A549 (cell line): ENCODE results near the gene CDKN2C. TPM values are rescaled to one million over a fixed set of nuclear protein-coding genes. Genes with fewer than 3 reads are reported as not detected.

Source experiments
- ATAC-seq, 2 experiments: fragments of 200-7000 bp in 1 of 2; fragments of >200 bp in 1 of 2; cut with Nextera tagmentation in 1 of 2; cut with Tn5 transposase in 1 of 2; 3 replicates each; pipeline versions ENCODE4 v1.8.0 to v1.9.1; 2018 to 2020; ENCODE audit warnings: mild to moderate bottlenecking in 1 of 2, moderate library complexity in 1 of 2
- CTCF ChIA-PET: fragments of 300-600 bp; sonication (Branson Sonifier 250); formaldehyde crosslinking; extraction: SDS; loops from one replicate; lab custom pipeline; 2021; ENCODE audit warnings: antibody characterized with exemption, inconsistent platforms; lab: Yijun Ruan, JAX
- POLR2A ChIA-PET: fragments of 350-600 bp; formaldehyde crosslinking; extraction: SDS; loops from one replicate; lab custom pipeline; 2021; ENCODE audit warnings: antibody characterized with exemption, inconsistent platforms; lab: Yijun Ruan, JAX
- DNase-seq, 2 experiments: peaks; one replicate each; pipeline versions ENCODE4 v3.0.0 to v3.0.0-alpha.2; 2011 to 2016; ENCODE audit warnings: low read depth in 1 of 2, low spot score in 1 of 2
- FAIRE-seq: peaks from 2 replicates; lab custom pipeline; 2011; peaks lifted over from hg19 to GRCh38; lab: Jason Lieb, UNC
- H3K27ac ChIP-seq, 2 experiments: fragments of >200 bp; sonication (Bioruptor Twin); formaldehyde crosslinking; 3 replicates each; pipeline ENCODE4 v1.5.1; 2016 to 2017
- H3K4me1 ChIP-seq: fragments of >200 bp; sonication (Bioruptor Twin); formaldehyde crosslinking; 3 replicates; pipeline ENCODE4 v1.6.1; 2016
- H3K4me2 ChIP-seq: fragments of >200 bp; sonication (Bioruptor Twin); formaldehyde crosslinking; 3 replicates; pipeline ENCODE4 v1.6.1; 2016
- H3K4me3 ChIP-seq: fragments of >200 bp; sonication (Bioruptor Twin); formaldehyde crosslinking; 3 replicates; pipeline ENCODE4 v1.5.1; 2016
- H3K9me3 ChIP-seq: fragments of >200 bp; sonication (Bioruptor Twin); formaldehyde crosslinking; 3 replicates; pipeline ENCODE4 v1.6.1; 2016
- BCL3 ChIP-seq: fragments of >200 bp; sonication (Bioruptor Twin); formaldehyde crosslinking; IDR thresholded peaks from 3 replicates; pipeline ENCODE4 v1.6.1; 2016
- CBX2 ChIP-seq: fragments of 200-600 bp; sonication (generic); IDR thresholded peaks from 2 replicates; pipeline ENCODE4 v1.6.1; 2016; ENCODE audit warnings: low read depth, mild to moderate bottlenecking, borderline replicate concordance
- CBX8 ChIP-seq: fragments of 200-600 bp; sonication (generic); IDR thresholded peaks from 2 replicates; pipeline ENCODE4 v1.6.1; 2016
- CHD2 ChIP-seq: fragments of 150-350 bp; IDR thresholded peaks from 2 replicates; pipeline ENCODE4 v1.6.1; 2014; ENCODE audit warnings: low read length; ENCODE audit not compliant: partially characterized antibody
- CTCF ChIP-seq: fragments of >200 bp; sonication (Bioruptor Twin); formaldehyde crosslinking; IDR thresholded peaks from 3 replicates; pipeline ENCODE4 v1.5.1; 2016
- E2F6 ChIP-seq: IDR thresholded peaks from 2 replicates; pipeline ENCODE4 v1.6.1; 2012; ENCODE audit warnings: low read depth, borderline replicate concordance
- EHMT2 ChIP-seq: fragments of 200-600 bp; sonication (generic); IDR thresholded peaks from 2 replicates; pipeline ENCODE4 v1.6.1; 2016; ENCODE audit warnings: antibody characterized with exemption, low read depth, mild to moderate bottlenecking, moderate library complexity
- ESRRA ChIP-seq: fragments of 150-350 bp; IDR thresholded peaks from 2 replicates; pipeline ENCODE4 v1.6.1; 2014; ENCODE audit warnings: mild to moderate bottlenecking, low read length, borderline replicate concordance
- FOXS1 ChIP-seq: fragments of 250-450 bp; sonication (Bioruptor Pico); IDR thresholded peaks from 2 replicates; pipeline ENCODE4 v1.5.0; 2020; ENCODE audit warnings: mild to moderate bottlenecking, moderate library complexity
- HDAC2 ChIP-seq: fragments of 200-600 bp; sonication (generic); IDR thresholded peaks from 2 replicates; pipeline ENCODE4 v1.6.1; 2016
- HES2 ChIP-seq: fragments of >200 bp; sonication (Bioruptor Twin); formaldehyde crosslinking; IDR thresholded peaks from 2 replicates; pipeline ENCODE4 v1.6.1; 2016
- HOXB13 ChIP-seq: fragments of 250-450 bp; sonication (Bioruptor Pico); IDR thresholded peaks from 2 replicates; pipeline ENCODE4 v1.5.0; 2020; ENCODE audit warnings: low read depth, mild to moderate bottlenecking, moderate library complexity
- HOXB5 ChIP-seq: fragments of 250-450 bp; sonication (Bioruptor Pico); IDR thresholded peaks from 2 replicates; pipeline ENCODE4 v1.5.0; 2020; ENCODE audit warnings: mild to moderate bottlenecking, moderate library complexity
- JUN ChIP-seq, 2 experiments: fragments of >200 bp; sonication (Bioruptor Twin); formaldehyde crosslinking; IDR thresholded peaks; 2 replicates in 1 of 2; 3 replicates in 1 of 2; pipeline ENCODE4 v1.6.1; 2016 to 2017
- JUNB ChIP-seq: fragments of >200 bp; sonication (Bioruptor Twin); formaldehyde crosslinking; IDR thresholded peaks from 2 replicates; pipeline ENCODE4 v1.6.1; 2016
- KDM1A ChIP-seq: fragments of 200-600 bp; sonication (generic); IDR thresholded peaks from 2 replicates; pipeline ENCODE4 v1.6.1; 2016; ENCODE audit warnings: low read depth, mild to moderate bottlenecking
- KDM5A ChIP-seq: fragments of 200-600 bp; sonication (generic); IDR thresholded peaks from 2 replicates; pipeline ENCODE4 v1.6.1; 2016; ENCODE audit warnings: antibody characterized with exemption, mild to moderate bottlenecking
- MAFK ChIP-seq: fragments of 450-650 bp; IDR thresholded peaks from 2 replicates; pipeline ENCODE4 v1.6.1; 2014; ENCODE audit not compliant: partially characterized antibody
- NR3C1 ChIP-seq: fragments of >200 bp; sonication (Bioruptor Twin); formaldehyde crosslinking; IDR thresholded peaks from 3 replicates; pipeline ENCODE4 v1.6.1; 2017
- PHF8 ChIP-seq: fragments of 200-600 bp; sonication (generic); IDR thresholded peaks from 2 replicates; pipeline ENCODE4 v1.6.1; 2016; ENCODE audit warnings: low read depth, mild to moderate bottlenecking, antibody characterized with exemption, moderate library complexity, borderline replicate concordance
- RCOR1 ChIP-seq: fragments of 150-350 bp; IDR thresholded peaks from 2 replicates; pipeline ENCODE4 v1.6.1; 2014; ENCODE audit warnings: antibody characterized with exemption, low read length, low read depth
- REST ChIP-seq: fragments of 200-600 bp; sonication (generic); IDR thresholded peaks from 2 replicates; pipeline ENCODE4 v1.6.1; 2016; ENCODE audit warnings: antibody characterized with exemption, mild to moderate bottlenecking, moderate library complexity
- RNF2 ChIP-seq: fragments of 200-600 bp; sonication (generic); IDR thresholded peaks from 2 replicates; pipeline ENCODE4 v1.6.1; 2016; ENCODE audit warnings: low read depth, mild to moderate bottlenecking, antibody characterized with exemption, moderate library complexity, borderline replicate concordance
- TFCP2L1 ChIP-seq: fragments of 250-450 bp; sonication (Bioruptor Pico); IDR thresholded peaks from 2 replicates; pipeline ENCODE4 v1.5.0; 2021; ENCODE audit warnings: mild to moderate bottlenecking
- TP53 ChIP-seq: fragments of 250-450 bp; sonication (Bioruptor Pico); IDR thresholded peaks from 2 replicates; pipeline ENCODE4 v1.5.0; 2021; ENCODE audit warnings: mild to moderate bottlenecking, moderate library complexity
- ZFP36 ChIP-seq: fragments of 450-650 bp; IDR thresholded peaks from 2 replicates; pipeline ENCODE4 v1.6.1; 2014; ENCODE audit warnings: borderline replicate concordance; ENCODE audit not compliant: partially characterized antibody
- WGBS: methylation state at CpG from one replicate; pipeline ENCODE4 v1.1.6; 2017; ENCODE audit errors: missing lambda C conversion rate; 5-methylcytosine and 5-hydroxymethylcytosine counted together
- polyA plus RNA-seq, 4 experiments: library from polyadenylated mRNA; depleted of rRNA in 3 of 4; stranded (reverse); fragments of >200 nt; fragmentation: RNase III in 1 of 4; extraction: RNeasy Plus Mini Kit Qiagen cat#74134 plus additional on column Dnase treatment in 1 of 4; gene quantifications; 2 replicates in 3 of 4; 3 replicates in 1 of 4; pipeline ENCODE4 v1.2.3, GENCODE V29; 2011 to 2017

Gene CDKN2C
- polyA plus RNA-seq, 2 of the 4 experiments (the other 2 are of a cell fraction), result 13.0 to 17.7 TPM

- no peak for TF ChIP-seq TFCP2L1
- TF ChIP-seq HES2, result no peak
- no peak for TF ChIP-seq E2F6
- TF ChIP-seq BCL3, result no peak
- no peak for TF ChIP-seq KDM5A
- no peak for TF ChIP-seq RCOR1
- no peak for TF ChIP-seq TP53 (CRISPR knock-in tag)
Observed at GRCh38 chr1:50985094-50985493, 15.0 kb downstream of the CDKN2C start (continued).

GRCh38 chr1:50986653-50987052, 16.6 kb downstream of the CDKN2C start:
- FAIRE-seq (no peak), ATAC-seq (no peak), DNase-seq (no peak)
- ChIA-PET CTCF (no interaction called here), POLR2A (no interaction called here)
- Histone ChIP-seq H3K9me3 (no peaks in the 10 kb centered on the region), H3K27ac (no peak overlapping the region), H3K4me3 (no peak overlapping the region), H3K4me1 (peaks cover 18% of the 10 kb centered on the region; the same call in 2 of the 3 replicates), H3K4me2 (no peak overlapping the region)
- 88% methylated on average over 4 of the region's 4 CpGs for WGBS
- TF ChIP-seq CTCF (no peak), HOXB5 (CRISPR knock-in tag) (no peak), KDM1A (no peak), CHD2 (no peak), MAFK (no peak), HOXB13 (CRISPR knock-in tag) (no peak), CBX2 (no peak), BCL3 (no peak), FOXS1 (no peak), JUNB (no peak), KDM5A (no peak), ESRRA (no peak), HDAC2 (no peak), CBX8 (no peak), JUN (IDR thresholded peaks at IDR 0.05) (no peak), RNF2 (no peak)

GRCh38 chr1:50989694-50990093, 19.6 kb downstream of the CDKN2C start:
- no peak overlapping the region for H3K27ac ChIP-seq
- no peaks in the 10 kb centered on the region for H3K9me3 ChIP-seq
- no peak overlapping the region for H3K4me3 ChIP-seq
- 92% methylated on average over 2 of the region's 2 CpGs for WGBS
- ATAC-seq (no peak), DNase-seq (no peak), FAIRE-seq (no peak)
- H3K4me2 ChIP-seq, result no peak overlapping the region
- TF ChIP-seq E2F6, result no peak
- no peak for TF ChIP-seq KDM1A
- TF ChIP-seq NR3C1, result no peak
- TF ChIP-seq REST, result no peak
- no peak for TF ChIP-seq EHMT2
- no peak for TF ChIP-seq ZFP36
- no peak for TF ChIP-seq PHF8
- ChIA-PET CTCF (no interaction called here), POLR2A (no interaction called here)
- no peaks in the 10 kb centered on the region for H3K4me1 ChIP-seq
